KBM-7 (cell line): Measurements from ENCODE around the gene CCIN.
"Not testable (repeated sequence)": the region's sequence is repeated elsewhere in the genome, so short reads cannot be mapped to it uniquely, and the experiment has no call there.

Experiments
- DNase-seq: peaks from one replicate; pipeline ENCODE4 v3.0.0-alpha.2; 2015
- in situ Hi-C: fragments of 300-500 bp; cut with MboI; formaldehyde crosslinking; loops from 2 replicates; pipeline ENCODE4 v1.14.3; 2020; ENCODE audit warnings: low sequenced_read_pairs, low pct_unique_long_range_greater_than_20kb, mixed read lengths

Gene CCIN

GRCh38 chr9:36175209-36175608, 6.0 kb downstream of the CCIN start:
- in situ Hi-C loops, result not testable (repeated sequence)

GRCh38 chr9:36176496-36176895, 7.3 kb downstream of the CCIN start:
- DNase-seq, in situ Hi-C loops: not testable (repeated sequence)

More at GRCh38 chr9:36175209-36175608, 6.0 kb downstream of the CCIN start:
- not testable (repeated sequence) for DNase-seq

- no peak for DNase-seq
- in situ Hi-C loops, result no loop called here
Measured at GRCh38 chr9:36177571-36177970, 8.4 kb downstream of the CCIN start.

GRCh38 chr9:36180243-36180642, 11.1 kb downstream of the CCIN start:
- in situ Hi-C loops, DNase-seq: not testable (repeated sequence)

GRCh38 chr9:36187414-36187813, 18.2 kb downstream of the CCIN start:
- in situ Hi-C loops, result no loop called here
- DNase-seq, result no peak

- DNase-seq, result no peak
- in situ Hi-C loops, result no loop called here
Measured at GRCh38 chr9:36188212-36188611, 19.0 kb downstream of the CCIN start.

GRCh38 chr9:36189976-36190375, 20.8 kb downstream of the CCIN start:
- in situ Hi-C loops, result no loop called here
- DNase-seq, result no peak

GRCh38 chr9:36190388-36191289, 21.5 kb downstream of the CCIN start, which contains the start of gene CLTA:
CLTA (plus strand) TSS chr9:36190921; CDS start chr9:36191057, 136 bp downstream.
- peak; percentile 99 for DNase-seq
- in situ Hi-C loops, result no loop called here

- in situ Hi-C loops, result no loop called here
- peak; percentile 36 for DNase-seq
Measured at GRCh38 chr9:36191290-36191645, 22.1 kb downstream of the CCIN start.

- in situ Hi-C loops, result no loop called here
- no peak for DNase-seq
Measured at GRCh38 chr9:36191686-36192085, 22.5 kb downstream of the CCIN start.

GRCh38 chr9:36192196-36192595, 23.0 kb downstream of the CCIN start:
- DNase-seq, result no peak
- in situ Hi-C loops, result no loop called here

- in situ Hi-C loops, result no loop called here
- no peak for DNase-seq
Measured at GRCh38 chr9:36193023-36193422, 23.8 kb downstream of the CCIN start.

- no peak for DNase-seq
- in situ Hi-C loops, result no loop called here
Measured at GRCh38 chr9:36194326-36195000, 25.3 kb downstream of the CCIN start.

GRCh38 chr9:36204906-36205547, 35.8 kb downstream of the CCIN start:
- DNase-seq, result no peak
- in situ Hi-C loops, result loop anchor here (25.0 kb wide), 1 partner anchor 107 kb away; no protein-coding TSS in a partner anchor

- in situ Hi-C loops, result loop anchor here (25.0 kb wide), 1 partner anchor 105 kb away; no protein-coding TSS in a partner anchor
- DNase-seq, result no peak
Measured at GRCh38 chr9:36207016-36207415, 37.8 kb downstream of the CCIN start.

- peak; percentile 40 for DNase-seq
- in situ Hi-C loops, result loop anchor here (25.0 kb wide), 1 partner anchor 105 kb away; no protein-coding TSS in a partner anchor
Measured at GRCh38 chr9:36207546-36208012, 38.4 kb downstream of the CCIN start.

- in situ Hi-C loops, result loop anchor here (25.0 kb wide), 1 partner anchor 104 kb away; no protein-coding TSS in a partner anchor
- no peak for DNase-seq
Measured at GRCh38 chr9:36208521-36209253, 39.5 kb downstream of the CCIN start.

GRCh38 chr9:36210722-36211121, 41.5 kb downstream of the CCIN start:
- DNase-seq, result no peak
- in situ Hi-C loops, result loop anchor here (25.0 kb wide), 1 partner anchor 102 kb away; no protein-coding TSS in a partner anchor

- in situ Hi-C loops, result loop anchor here (25.0 kb wide), 1 partner anchor 101 kb away; no protein-coding TSS in a partner anchor
- no peak for DNase-seq
Measured at GRCh38 chr9:36211510-36211909, 42.3 kb downstream of the CCIN start.
